Neural crest cell (in vitro differentiated cells): ENCODE data around the gene FBXO41. TPM values are rescaled to one million over a fixed set of nuclear protein-coding genes. Genes with fewer than 3 reads are reported as not detected.

Experiments
- DNase-seq: peaks from one replicate; pipeline ENCODE4 v3.0.0; 2021; ENCODE audit warnings: low read depth, mixed read lengths, low spot score
- H3K27ac Mint-ChIP-seq: one replicate; pipeline ENCODE4 v1.8.0; 2021; ENCODE audit warnings: mild to moderate bottlenecking, mixed read lengths; ENCODE audit not compliant: unreplicated experiment
- H3K27me3 Mint-ChIP-seq: 2 replicates; pipeline ENCODE4 v1.8.0; 2021; ENCODE audit warnings: low read depth, mild to moderate bottlenecking, mixed read lengths
- H3K36me3 Mint-ChIP-seq: 2 replicates; pipeline ENCODE4 v1.8.0; 2021; ENCODE audit warnings: low read depth, mild to moderate bottlenecking, mixed read lengths
- H3K4me1 Mint-ChIP-seq: 2 replicates; pipeline ENCODE4 v1.8.0; 2021; ENCODE audit warnings: mixed read lengths
- H3K4me3 Mint-ChIP-seq: one replicate; pipeline ENCODE4 v1.8.0; 2021; ENCODE audit warnings: mild to moderate bottlenecking, mixed read lengths
- H3K9me3 Mint-ChIP-seq: 2 replicates; pipeline ENCODE4 v1.8.0; 2021; ENCODE audit warnings: mixed read lengths
- CTCF ChIP-seq: fragments of 200-600 bp; sonication (generic); conservative IDR thresholded peaks from 2 replicates; pipeline ENCODE4 v1.5.0; 2021; ENCODE audit warnings: antibody characterized with exemption, mild to moderate bottlenecking
- total RNA-seq: library from RNA; stranded (reverse); gene quantifications from 2 replicates; pipeline ENCODE4 v1.2.1, GENCODE V29; 2021

Gene FBXO41
- total RNA-seq, 1 donor from 2014 or later = 4.5 TPM

DNA sequence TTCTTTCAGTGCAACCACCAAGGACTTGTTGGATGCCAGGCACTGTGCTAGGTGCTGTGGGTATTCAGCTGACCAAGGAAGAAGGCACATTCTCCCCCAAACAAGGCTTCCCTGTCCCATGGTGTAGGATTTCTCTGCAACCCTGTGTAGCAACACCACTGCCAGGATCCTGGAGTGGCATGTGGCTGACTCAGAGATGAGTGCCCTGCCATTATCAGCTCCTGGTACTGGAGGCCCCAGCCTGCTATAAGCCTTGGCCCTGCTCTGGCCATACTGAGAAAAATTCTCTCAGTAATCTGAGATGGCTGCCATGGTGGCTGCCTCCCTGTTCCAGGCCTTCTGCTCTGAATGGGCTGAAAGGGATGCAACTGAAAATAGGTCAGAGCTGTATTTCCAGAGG lies 66.0 kb downstream of the FBXO41 start:
- Mint-ChIP-seq H3K9me3 (no peaks in the 10 kb centered on the region), H3K4me3 (no peak overlapping the region), H3K27ac (no peak overlapping the region), H3K4me1 (peaks cover 25% of the 10 kb centered on the region), H3K27me3 (no peaks in the 10 kb centered on the region), H3K36me3 (no peaks in the 10 kb centered on the region)
- no peak for DNase-seq
- TF ChIP-seq CTCF = no peak

DNA sequence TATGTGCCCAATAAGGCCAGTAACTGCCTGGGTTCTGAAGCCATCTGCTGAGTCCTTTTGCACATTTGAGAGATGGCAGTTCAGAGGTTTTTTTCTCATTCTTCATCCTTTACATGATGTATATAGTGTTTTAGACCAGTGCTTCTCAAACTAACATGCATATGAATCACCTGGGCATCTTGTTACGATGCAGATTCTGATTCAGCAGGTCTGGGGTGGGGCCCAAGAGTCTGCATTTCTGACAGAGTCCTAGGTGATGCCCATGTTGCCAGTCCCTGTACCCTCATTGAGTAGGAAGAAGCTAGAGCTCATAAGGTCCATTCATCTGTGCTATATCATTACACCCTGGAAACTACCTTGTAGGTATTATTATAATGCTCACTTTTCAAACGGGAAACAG lies 66.5 kb downstream of the FBXO41 start:
- no peak for TF ChIP-seq CTCF
- Mint-ChIP-seq H3K36me3 (no peaks in the 10 kb centered on the region), H3K4me1 (peaks cover 26% of the 10 kb centered on the region), H3K27ac (no peak overlapping the region), H3K4me3 (peak overlapping the region; percentile 38), H3K27me3 (no peaks in the 10 kb centered on the region), H3K9me3 (no peaks in the 10 kb centered on the region)
- no peak for DNase-seq

DNA sequence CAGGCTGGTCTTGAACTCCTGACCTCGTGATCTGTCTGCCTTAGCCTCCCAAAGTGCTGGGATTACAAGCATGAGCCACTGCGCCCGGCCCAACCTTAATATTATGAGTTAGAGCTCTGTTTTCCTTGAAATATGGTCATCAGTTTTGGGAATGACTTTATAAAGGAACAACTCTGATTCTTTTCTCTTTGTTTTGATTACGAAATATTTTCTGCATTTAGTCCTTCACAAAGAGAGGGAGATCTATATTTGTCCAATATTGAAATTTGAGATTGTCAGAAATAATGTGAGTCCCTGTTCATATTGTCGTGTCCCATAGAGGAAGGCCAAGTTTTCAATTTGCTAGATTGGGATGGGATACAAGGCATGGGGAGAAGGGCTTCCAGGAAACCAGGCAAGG lies 67.1 kb downstream of the FBXO41 start:
- H3K4me1 Mint-ChIP-seq = peaks cover 30% of the 10 kb centered on the region
- no peaks in the 10 kb centered on the region for H3K36me3 Mint-ChIP-seq
- H3K27ac Mint-ChIP-seq = no peak overlapping the region
- H3K4me3 Mint-ChIP-seq = peak overlapping the region; percentile 21
- TF ChIP-seq CTCF = no peak
- no peak for DNase-seq
- no peaks in the 10 kb centered on the region for H3K27me3 Mint-ChIP-seq
- no peaks in the 10 kb centered on the region for H3K9me3 Mint-ChIP-seq

GRCh38 chr2:73215254-73215653 lies 69.0 kb downstream of the FBXO41 start:
- TF ChIP-seq CTCF = no peak
- H3K27ac Mint-ChIP-seq = no peak overlapping the region
- H3K9me3 Mint-ChIP-seq = no peaks in the 10 kb centered on the region
- DNase-seq = no peak
- H3K4me3 Mint-ChIP-seq = peak overlapping the region; percentile 92
- H3K4me1 Mint-ChIP-seq = peaks cover 30% of the 10 kb centered on the region
- H3K27me3 Mint-ChIP-seq = peaks cover 3% of the 10 kb centered on the region
- H3K36me3 Mint-ChIP-seq = no peaks in the 10 kb centered on the region

GRCh38 chr2:73214120-73215035 lies 69.9 kb downstream of the FBXO41 start, which contains the start of gene SMYD5:
SMYD5 (plus strand) TSS chr2:73214245; CDS start chr2:73214267, 22 bp downstream.
- Mint-ChIP-seq H3K27me3 (peaks cover 12% of the 10 kb centered on the region), H3K4me3 (peak within 1 kb of the TSS; percentile 92), H3K36me3 (no peaks in the 10 kb centered on the region), H3K4me1 (peaks cover 30% of the 10 kb centered on the region), H3K27ac (peak within 1 kb of the TSS; percentile 94), H3K9me3 (no peaks in the 10 kb centered on the region)
- DNase-seq = peak; percentile 82
- TF ChIP-seq CTCF = no peak
